Left kidney (tissue), 2 donors: ENCODE results near the gene LYPD3. TPM values are rescaled to one million over a fixed set of nuclear protein-coding genes. Genes with fewer than 3 reads are reported as not detected.

Experiments
- DNase-seq: peaks from one replicate; pipeline ENCODE4 v3.0.0-alpha.2; 2013
- polyA plus RNA-seq: library from polyadenylated mRNA; unstranded; fragments of 120-200 nt; gene quantifications from one replicate; pipeline ENCODE4 v1.2.1, GENCODE V29; 2013; ENCODE audit not compliant: insufficient read length

LYPD3 gene
- polyA plus RNA-seq, 1 donor: 1.1 TPM

DNA sequence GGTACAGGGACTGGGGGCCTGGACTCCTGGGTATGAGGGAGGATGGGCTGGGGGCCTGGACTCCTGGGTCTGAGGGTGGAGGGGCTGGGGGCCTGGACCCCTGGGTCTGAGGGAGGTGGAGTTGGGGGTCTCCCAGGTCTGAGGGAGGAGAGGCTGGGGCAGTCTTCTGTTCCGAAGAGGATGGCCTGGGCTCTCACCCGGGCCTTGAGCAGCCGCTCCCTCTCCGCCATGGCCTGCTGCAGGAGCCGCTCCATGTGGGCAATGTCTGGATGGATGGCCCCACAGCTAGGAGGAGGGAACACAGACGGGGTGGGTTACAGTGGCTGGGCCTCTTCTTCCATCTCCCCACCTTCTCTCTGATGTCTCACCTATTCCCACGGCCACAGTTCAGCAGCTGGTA, 21.0 kb upstream of the LYPD3 start:
- DNase-seq: no peak

DNA sequence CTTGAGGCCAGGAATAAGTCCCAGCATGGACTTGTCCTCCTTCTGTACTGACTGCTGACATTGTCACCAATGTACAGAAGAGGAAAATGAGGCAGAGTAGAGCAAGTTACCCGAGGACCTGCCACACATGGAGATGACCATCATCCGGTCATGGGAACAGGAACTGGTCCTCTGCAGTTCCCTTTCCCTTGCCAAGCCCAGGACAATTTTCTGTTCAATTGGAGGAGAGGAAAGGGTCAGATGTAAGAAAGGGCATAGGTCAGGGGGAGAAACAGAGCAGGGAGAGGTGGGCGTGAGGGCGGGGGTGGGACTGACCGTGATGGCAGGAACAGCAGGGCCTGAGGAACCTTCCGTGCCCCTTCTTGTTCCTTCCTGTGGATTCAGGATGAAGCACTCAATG, 20.5 kb upstream of the LYPD3 start:
- DNase-seq: no peak

DNA sequence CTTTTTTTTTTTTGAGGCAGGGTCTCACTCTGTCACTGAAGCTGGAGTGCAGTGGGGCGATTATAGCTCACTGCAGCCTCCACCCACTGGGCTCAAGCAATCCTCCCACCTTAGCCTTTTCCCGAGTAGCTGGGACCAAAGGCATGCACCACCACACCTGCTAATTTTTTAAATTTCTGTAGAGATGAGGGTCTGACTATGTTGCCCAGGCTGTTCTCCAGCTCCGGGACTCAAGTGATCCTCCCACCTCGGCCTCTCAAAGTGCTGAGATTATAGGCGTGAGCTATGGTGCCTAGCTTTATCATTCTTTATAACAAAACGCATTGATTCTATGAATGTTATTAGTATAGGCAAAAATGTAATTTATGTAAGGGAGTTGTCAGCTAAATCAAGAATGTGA, 17.9 kb upstream of the LYPD3 start:
- DNase-seq: no peak

DNA sequence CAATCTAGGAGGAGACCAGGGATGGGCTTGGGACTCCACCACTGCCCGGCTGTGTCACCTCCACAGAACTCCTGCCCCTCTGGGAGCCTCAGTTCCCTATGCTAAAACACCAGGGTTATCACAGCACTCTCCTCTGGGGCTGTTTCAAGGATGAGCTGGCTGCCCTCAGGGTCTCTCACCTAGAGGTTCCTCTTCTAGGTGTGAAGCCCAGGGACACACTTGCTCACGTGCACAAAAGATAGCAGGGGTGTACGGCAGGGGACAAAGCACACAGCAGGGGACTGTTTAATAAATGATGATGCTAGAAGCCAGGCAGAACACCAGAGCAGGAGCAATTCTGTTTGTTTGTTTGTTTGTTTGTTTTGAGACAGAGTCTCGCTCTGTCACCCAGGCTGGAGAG, 16.8 kb upstream of the LYPD3 start:
- no peak for DNase-seq

DNA sequence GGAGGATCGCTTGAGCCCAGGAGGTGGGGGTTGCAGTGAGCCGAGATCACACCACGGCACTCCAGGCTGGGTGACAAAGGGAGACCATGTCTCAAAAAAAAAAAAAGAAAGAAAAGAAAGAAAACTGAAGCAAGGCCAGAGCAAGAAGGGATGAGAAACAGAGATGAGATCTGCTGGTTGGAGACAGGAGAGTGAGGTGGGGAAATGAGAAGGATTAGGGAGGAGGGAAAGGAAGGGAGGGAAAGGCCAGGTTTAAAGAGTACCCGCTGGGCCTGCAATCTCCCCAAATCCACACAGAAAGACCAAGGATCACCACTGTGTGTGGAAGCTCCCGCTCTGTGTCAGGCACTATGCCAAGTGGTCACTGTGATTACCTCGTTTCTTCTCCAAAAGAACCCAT, 16.3 kb upstream of the LYPD3 start:
- no peak for DNase-seq

DNA sequence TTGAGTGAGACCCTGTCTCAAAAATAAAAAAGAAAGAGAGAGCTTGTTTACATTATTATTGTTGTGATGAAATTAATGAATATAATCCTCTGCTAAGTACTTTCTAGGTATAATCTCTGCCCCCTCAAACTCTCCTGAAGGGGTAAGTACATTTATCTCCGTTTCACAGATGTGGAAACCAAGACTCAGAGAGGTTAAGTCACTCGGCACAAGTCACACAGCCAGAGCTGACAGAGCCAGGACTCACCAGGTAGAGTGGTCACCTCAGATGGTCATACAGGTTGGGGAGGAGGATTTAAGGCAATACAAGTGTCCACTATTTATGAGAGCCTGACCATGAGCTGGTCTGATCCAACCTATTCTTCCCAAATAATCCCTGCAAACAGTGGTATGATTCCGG, 15.2 kb upstream of the LYPD3 start:
- DNase-seq: no peak

DNA sequence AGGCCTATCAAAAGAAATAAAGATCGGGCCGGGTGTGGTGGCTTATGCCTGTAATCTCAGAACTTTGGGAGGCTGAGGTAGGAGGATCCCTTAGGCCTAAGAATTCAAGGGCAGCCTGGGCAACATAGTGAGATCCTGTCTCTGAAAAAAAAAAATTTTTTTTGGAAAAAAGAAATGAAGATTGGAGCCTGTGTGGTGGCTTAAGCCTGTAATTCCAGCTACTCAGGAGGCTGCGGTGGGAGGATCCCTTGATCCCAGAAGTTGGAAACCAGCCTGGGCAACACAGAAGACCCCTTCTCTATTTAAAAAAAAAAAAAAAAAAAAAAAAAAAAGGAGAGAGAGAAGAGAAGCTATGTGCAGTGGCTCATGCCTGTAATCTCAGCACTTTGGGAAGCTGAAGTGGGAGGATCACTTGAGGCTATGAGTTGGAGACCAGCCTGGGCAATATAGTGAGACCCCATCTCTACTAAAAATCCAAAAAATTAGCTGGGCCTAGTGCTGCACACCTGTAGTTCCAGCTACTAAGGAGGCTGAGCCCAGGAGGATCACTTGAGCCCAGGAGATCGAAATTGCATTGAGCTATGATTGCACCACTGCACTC, 14.7 kb upstream of the LYPD3 start:
- no peak for DNase-seq

DNA sequence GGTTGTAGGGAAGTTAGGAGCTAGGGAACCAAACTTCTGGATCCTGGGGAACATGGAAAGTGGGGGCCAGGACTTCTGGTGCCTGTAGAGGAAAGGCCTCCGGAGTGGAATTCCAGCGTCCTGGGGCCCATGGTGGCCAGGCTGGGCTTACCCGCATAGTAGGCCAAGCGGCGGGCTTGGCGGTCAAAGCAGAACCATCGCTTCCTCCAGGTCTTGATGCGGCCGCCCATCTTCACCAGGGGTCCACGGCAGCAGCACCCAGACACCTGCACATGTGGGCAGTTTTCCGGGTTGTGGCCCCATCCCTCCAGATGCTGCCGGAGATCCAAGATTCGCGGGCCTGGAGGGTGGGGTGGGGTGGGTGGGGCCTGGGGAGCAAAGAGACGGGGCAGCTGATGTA, 13.8 kb upstream of the LYPD3 start:
- DNase-seq: no peak

DNA sequence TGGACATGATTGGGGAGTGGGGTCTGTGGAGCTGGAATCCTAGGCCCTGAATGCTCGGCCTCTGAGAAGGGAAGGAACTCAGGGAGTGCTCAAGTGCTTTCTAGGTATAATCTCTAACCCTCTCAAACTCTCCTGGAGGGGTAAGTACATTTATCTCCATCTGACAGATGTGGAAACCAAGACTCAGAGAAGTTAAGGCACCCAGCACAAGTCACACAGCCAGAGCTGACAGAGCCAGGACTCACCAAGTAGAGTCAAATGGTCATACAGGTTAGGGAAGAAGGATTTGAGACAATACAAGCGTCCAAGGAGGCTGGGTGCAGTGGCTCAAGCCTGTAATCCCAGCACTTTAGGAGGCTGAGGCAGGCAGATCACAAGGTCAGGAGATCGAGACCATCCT, 12.9 kb upstream of the LYPD3 start:
- DNase-seq: no peak

DNA sequence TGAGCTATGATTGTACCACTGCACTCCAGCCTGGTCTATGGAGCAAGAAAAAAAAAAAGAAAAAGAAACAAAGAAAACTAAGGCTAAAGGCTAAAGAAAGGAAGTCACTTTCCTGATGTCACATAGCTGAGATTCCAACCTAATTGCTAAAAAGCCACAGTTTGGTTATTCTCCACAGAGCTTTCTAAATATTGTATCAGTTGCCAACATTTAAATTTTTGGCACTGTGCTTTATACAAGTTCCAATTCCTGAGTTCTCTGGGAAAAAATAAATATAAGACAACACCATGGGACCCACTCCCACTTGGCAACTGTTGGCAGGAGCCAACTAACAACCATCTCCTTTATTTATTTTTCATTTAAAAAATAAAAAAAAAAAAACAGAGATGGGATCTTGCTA, 11.2 kb upstream of the LYPD3 start:
- DNase-seq: no peak

DNA sequence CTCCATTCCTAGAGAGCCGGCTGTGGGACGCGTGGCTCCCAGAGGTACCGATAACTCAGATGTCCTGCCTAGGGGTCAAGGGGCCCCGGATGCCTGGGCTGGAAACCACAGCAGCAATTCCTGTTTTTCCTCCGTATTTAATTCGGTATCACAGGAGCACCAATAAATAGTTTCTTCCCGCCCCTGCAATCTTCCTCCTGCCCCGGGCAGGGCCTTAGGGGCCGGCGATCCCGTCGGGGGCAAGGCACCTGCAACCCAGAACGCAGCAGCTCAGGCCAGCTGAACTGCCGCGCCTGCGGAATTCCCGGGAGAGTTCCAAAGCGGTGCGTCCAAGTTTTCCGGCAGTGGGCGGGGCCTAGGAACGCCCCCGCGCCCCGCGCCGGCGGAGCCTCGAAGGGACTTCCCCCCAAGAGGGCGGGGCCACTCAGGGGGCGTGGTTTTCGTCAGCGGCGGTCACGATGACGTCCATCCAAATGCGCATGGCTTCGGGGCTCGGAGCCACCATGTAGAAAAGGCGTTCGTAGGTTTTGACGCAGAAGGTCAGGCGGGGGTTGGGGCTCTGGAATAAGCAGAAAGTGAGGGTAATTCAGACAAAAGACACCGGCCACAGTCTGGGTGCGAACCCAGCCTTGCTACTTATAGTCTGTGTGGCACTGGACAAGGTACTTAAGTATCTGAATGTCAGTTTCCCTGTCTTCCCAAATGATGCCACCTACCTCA, 9.7 kb upstream of the LYPD3 start:
- peak; percentile 93 for DNase-seq

DNA sequence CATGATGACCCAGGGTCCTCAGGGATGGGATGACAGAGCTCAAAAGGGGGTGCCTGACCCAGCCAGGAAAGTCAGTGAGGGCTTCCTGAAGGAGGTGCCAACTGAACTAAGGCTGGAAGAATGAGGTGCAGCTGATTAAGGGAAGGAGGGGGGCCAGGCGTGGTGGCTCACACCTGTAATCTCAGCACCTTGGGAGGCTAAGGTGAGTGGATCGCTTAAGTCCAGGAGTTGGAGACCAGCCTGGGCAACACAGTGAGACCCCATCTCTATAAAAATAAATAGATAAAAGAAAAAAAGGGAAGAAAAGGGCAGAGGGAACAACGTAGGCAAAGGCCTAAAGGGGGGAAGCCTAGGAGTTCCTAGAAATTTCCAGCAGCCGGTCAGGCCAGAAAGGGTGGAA, 9.1 kb upstream of the LYPD3 start:
- DNase-seq: no peak

DNA sequence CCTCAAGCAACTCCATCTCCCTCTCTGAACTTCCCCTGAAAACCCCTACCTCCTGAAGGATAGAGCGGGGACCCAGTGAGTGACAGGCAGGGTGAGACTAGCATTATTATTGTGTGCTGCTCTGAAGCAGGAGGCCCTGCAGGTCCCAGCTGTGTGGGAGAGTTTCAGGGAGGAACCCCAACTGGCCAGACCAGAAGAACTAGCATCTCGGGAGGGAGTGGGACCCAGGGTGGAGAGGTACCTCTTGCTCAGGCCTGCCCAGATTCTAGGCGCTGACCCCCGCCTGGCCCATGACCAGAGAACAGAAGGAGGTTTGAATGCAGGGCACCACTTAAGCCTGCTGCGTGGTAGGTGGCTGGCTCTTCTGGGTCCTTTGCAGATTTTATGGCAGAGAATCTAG, 5.7 kb upstream of the LYPD3 start:
- no peak for DNase-seq

DNA sequence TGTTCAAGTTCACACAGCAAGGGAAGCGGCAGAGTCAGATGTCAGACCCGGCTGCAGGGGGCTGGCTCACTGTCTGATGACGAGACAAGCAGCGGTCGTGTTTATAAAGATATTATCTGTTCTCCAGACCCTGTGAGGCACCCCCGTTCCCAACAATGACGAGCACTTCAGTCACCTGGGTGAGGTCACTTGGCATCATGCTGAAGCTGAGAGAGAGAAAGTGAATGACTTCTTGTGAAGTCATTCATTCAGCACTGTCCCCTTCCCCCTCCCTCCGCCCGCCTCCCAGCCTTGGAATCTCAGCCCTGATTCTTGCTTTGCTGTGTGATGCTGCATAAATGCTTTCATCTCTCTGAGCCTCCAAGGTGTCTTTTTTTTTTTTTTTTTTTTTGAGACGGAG, 4.9 kb upstream of the LYPD3 start:
- no peak for DNase-seq

DNA sequence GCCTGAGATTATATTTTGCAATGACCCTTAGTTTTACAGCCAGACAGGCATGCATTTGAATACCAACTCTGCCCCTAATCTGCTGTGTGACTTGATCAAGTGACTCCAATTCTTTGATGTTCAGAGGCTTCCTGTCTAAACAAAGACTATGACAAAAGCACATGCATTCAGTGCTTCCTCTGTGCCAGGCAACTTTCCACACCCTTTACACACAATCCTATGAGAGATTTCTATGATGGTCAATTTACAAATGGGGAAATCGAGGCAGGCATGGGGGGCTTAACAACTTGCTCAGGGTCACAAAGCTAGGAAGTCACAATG, 3.7 kb upstream of the LYPD3 start:
- no peak for DNase-seq

DNA sequence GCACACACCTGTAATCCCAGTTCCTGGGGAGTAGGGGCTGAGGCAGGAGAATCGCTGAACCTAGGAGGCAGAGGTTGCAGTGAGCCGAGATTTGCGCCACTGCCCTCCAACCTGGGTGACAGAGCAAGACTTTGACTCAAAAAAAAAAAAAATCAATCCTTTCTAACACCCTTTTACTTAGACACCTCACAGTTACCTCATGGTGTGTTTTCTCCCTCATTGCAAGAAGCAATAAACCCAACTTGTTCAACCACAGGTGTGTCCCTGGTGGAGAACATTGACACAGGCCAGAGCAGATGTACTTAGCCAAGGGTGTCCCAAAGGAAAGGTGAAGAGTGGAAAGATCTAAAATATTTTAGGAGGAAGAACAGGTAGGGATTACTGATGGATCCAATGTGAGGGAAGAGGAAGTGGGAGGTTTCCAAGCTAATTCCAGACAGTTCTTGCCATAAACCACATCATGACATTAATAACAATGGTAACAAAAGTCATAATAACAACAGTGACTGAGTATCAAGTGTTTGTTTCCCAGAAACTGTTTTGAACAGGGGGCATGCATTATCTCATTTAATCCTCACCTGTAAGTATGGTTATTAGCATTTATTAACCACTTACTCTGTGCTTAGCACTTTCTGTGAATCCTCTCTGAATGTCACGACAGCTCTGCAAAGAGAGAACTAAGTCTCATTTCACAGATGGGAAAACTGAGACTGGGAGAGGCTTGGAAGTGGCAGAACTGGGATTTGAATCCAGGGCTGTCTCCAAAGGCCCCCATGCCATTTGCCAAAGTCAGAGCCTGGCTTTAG, 3.1 kb upstream of the LYPD3 start:
- DNase-seq: no peak

DNA sequence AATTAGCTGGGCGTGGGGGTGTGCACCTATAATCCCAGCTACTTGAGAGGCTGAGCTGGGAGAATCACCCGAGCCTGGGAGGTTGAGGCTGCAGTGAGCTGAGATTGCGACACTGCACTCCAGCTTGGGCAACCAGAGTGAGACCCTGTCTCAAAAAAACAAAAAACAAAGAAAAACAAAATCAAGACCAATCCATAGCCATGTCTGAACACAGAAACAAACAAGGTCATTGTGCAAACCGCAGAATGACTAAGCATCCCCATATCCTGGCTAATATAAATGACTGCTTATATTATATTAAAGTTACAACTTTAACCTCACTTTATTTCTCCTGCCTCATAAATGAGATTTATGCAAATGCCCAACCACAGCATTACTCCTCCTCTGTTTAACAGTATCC, 2.3 kb upstream of the LYPD3 start:
- no peak for DNase-seq

DNA sequence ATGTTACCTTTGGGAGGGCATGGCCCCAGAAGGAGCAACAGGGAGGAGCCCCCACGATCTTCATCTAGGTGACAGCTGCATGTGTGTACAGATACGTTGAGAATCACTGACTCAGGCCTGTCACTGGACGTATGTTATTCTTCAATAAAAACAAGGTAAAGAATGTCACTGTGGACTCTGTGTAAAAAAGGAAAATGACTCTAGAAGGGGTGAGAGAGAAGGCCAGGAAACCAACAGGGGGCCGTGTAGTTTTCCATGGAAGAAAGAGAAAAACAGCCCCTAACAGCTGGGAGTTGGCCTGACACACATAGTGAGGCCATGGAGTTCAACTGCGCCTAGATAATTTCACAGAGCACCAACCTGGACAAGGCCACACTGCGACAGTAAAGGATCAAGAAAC, 1.9 kb upstream of the LYPD3 start:
- no peak for DNase-seq

DNA sequence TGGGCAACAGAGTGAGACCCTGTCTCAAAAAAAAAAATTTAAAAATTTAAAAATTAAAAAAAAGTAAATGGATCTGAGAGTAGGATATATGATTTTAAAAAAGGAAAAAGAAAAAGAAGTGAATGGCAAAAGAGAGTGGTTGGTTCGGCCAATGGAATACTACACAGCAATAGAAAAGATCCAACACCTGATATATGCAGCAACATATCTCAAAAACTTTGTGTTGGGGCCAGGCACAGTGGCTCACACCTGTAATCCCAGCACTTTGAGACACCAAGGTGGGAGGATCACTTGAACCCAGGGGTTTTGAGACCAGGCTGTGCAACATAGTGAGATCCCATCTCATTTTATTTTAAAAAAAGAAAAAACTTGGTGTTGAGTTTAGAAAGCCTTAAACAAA, 1.4 kb upstream of the LYPD3 start:
- no peak for DNase-seq

DNA sequence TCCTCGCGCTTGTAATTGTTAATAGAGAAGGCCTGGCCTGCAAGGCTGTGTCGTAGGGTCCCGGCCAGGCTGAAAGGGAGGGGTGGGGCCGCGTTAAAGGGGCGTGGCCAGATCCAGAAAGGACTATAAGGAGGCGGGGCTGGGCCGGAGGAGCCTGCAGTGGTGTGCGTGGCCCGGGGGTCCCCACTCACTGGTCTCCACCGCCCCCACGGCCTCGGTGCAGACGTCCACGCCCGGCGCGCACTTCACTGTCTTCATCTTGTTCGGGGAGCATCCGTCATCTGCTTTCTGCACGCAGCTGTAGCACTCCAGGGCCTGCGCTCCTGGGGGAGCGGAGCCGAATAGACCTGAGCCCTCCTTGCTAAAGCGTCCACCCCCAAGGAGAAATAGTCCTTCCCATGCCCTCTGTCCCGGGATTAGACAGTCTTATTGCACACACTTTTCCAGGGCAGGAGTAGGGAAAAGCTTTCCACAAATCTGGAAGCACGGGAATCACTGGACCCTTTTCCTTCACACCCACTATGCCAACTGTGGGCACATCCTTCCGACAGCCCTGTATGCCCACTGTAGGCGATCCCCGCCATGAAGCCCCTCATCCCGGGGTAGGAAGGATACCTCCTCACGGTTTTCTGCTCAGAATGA, 1.2 kb downstream of the LYPD3 start:
- no peak for DNase-seq

DNA sequence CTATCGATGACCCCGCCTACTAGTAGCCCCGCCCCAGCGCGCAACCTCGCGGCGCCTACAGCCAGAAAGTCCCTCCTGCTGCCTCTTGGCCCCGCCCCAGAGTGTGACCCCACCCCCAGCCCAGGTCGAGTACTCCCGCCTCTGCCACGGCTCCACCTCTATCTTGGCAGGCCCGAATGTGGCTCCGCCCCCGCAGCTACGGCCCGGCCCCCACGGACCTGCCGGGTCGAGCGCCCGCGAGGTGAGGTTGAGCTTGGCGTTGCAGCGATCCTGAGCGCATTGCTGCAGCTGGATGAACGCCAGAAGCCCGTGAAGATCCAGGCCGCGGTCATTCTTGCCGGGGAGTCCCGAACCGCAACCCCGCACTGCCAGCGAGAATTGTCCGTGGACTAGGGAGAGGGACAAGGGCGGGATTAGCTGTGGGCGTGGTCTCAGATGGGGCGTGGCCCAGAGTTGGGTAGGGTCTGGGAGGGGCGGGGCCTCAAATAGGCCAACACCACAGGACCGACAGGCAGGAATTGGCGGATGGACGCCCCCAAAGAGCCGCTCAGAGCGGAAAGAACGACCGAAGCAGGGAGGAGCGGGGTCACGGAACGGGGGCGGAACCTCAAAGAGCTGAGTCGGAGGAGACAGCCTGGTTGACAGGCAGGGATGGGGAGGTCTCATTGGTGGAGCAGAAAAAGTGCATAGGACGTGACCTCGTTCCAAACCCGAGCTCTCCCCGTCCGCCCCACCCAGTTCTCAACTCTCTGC, 1.9 kb downstream of the LYPD3 start:
- DNase-seq: peak; percentile 91

DNA sequence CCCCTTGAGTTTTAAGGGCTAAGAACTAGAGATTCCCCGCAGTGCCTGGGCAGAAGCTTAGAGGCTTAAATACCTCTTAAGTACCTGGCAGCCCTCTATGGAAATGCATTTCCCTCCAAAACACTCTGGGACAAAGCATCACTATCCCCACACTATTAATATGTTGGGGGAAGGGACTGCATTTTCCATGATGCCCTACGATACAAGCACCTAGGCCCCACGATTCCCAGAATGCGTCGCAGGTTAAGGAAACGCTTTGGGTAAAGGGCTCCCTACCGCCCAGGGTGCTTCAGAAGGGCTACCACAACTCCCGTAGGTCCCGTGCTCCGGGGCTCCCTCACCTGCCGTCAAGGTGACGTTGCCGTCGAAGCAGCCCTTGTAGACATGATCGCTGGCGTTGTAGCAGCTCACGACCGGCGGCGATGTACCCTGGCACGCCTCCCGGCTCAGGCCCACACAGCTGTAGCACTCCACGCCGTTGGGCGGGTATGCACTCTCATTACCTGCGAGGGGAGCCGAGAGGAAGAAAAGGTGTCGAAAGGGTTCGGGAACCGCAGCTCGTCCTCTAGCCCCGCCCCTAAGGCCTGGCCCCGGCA, 2.5 kb downstream of the LYPD3 start:
- DNase-seq: no peak
